Measurements from ENCODE around the gene ATG2A.

Gene ATG2A

DNA sequence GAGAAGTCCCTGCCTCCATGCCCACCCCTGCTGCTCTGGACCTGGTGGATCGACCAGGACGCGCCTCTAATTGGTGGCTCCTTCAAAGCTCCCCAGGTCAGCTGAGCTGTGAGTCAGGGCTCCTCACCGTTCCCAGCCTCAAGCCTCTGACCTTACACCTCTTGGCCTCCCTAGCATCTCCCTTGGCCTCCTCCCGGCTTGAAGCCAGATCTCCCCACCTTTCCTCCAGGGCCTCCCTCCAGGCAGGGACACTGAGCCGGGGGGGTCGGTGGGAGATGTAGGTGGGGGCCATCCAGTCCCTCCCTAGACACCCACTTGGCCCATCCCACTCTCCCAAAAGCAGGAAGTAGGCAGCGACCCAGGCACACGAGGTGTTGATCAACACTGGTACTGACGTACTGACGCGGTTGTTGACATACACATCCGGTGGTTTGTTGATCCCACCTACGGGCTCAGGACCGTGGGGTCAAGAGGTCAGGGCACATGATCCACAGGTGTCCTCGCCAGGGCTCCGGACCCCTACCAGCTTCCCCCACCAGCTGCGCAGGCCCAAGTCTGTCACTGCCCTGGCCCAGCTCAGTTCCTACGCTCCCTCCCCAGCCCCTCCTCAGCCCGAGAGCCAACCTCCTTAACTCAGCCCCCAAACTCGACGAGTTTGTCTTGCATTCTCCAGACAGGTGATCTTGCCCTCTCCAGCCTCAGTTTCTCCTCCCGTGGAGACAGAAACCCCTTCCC lies 802 bp downstream of the ATG2A start:
- no peak for TF ChIP-seq POLR2AphosphoS5 (IDR thresholded peaks at IDR 0.05; ENCODE audit: low read depth, low read length)
- TF ChIP-seq POLR2A (IDR thresholded peaks at IDR 0.05; ENCODE audit: low read depth, low read length), result no peak
- no peak; the same call in 1 of the 2 replicates for TF ChIP-seq POU2F2 (IDR thresholded peaks at IDR 0.05; ENCODE audit: low read depth, low read length)
- TF ChIP-seq PAX5 (IDR thresholded peaks at IDR 0.05; ENCODE audit: insufficient read depth, low read length, severe bottlenecking), result no peak
- TF ChIP-seq TAF1 (IDR thresholded peaks at IDR 0.05; ENCODE audit: low read depth, low read length), result no peak
- TF ChIP-seq SPI1 (IDR thresholded peaks at IDR 0.05; ENCODE audit: low read depth, low read length), result 0 out of 2 replicates have a peak, but pooled peaks have one; percentile 10
- FAIRE-seq (peak; percentile 87), DNase-seq (ENCODE audit: insufficient read length, low spot score) (peak; percentile 63)

DNA sequence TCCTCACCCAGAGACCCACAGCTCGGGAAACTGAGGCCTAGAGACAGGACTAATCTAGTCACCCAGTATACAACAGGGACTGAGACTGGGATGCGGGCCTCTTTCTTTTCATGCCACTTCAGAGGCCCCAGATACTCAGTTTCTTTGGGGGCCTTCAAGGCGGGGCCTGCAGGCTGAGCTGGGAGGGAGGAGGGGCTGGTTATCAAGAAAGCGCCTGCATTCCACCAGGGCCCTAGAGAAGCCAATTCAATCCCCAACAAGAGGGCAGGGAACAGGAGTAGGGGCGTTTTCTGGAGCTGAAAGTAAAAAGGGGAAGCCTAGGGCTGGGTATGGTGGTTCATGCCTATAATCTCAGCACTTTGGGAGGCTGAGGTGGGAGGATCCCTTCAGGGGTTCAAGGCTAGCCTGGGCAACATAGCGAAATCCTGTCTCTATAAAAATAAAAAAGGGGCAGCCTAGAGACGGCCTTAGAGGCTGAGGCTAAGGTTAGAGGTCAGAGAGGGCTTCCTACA lies 1.6 kb downstream of the ATG2A start:
- FAIRE-seq (no peak), DNase-seq (ENCODE audit: insufficient read length, low spot score) (no peak)
- TF ChIP-seq POLR2AphosphoS5 (IDR thresholded peaks at IDR 0.05; ENCODE audit: low read depth, low read length), result no peak
- TF ChIP-seq SPI1 (IDR thresholded peaks at IDR 0.05; ENCODE audit: low read depth, low read length), result peak; percentile 44

DNA sequence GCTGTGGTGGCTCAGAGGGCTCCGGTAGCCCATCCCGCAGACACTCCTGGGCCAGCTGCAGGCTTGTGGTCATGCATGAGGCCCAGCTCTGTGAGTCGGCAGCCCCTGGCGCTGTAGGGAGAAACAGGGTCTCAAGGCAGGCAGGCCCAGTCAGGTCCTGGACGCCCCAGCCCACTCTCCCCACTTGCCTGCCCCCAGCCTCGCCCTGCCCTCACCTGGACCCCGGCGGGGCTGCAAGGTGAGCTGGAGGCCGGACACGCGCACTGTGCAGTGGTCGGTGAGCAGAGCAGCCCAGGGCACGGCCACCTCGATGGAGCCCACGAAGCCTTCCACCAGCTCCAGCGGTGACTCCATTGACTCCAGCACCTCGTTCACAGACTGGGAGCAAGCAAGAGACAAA lies 2.9 kb downstream of the ATG2A start:
- TF ChIP-seq POU2F2 (IDR thresholded peaks at IDR 0.05; ENCODE audit: low read depth, low read length), result no peak
- no peak for TF ChIP-seq SPI1 (IDR thresholded peaks at IDR 0.05; ENCODE audit: low read depth, low read length)
- no peak for TF ChIP-seq TAF1 (IDR thresholded peaks at IDR 0.05; ENCODE audit: low read depth, low read length)
- no peak for TF ChIP-seq POLR2AphosphoS5 (IDR thresholded peaks at IDR 0.05; ENCODE audit: low read depth, low read length)
- no peak for TF ChIP-seq POLR2A (IDR thresholded peaks at IDR 0.05; ENCODE audit: low read depth, low read length)
- TF ChIP-seq PAX5 (IDR thresholded peaks at IDR 0.05; ENCODE audit: insufficient read depth, low read length, severe bottlenecking), result no peak
- no peak for FAIRE-seq

DNA sequence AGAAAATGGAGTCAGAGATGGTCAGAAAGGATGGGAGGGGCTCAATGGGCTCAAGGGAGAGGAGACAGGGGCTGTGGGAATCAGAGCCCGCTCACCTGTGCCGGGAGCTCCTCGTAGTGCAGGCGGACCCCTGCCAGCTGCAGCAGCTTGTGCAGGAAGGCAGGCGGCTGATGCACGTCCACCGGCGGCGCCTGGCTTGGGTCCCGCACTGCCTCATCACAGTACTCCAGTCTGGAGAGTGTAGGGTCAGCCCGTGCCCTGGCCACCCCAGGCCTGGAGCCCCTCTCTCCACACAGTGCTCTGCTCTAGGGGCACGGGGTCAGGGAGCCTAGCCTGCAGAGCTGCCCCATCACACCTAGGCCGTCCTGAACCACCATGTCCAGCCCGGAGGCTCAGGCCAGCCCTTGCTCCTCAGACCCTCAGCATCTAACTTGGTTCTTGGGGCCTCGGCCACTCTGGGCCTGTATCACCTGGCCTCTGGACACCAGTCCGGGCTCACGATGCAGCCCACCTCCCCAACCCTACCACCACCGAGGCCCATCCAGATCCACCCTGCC lies 3.8 kb downstream of the ATG2A start:
- DNase-seq (ENCODE audit: insufficient read length, low spot score) (no peak), FAIRE-seq (no peak)
- no peak for TF ChIP-seq PAX5 (IDR thresholded peaks at IDR 0.05; ENCODE audit: insufficient read depth, low read length, severe bottlenecking)

More for the DNA sequence above, 2.9 kb downstream of the ATG2A start:
- no peak for DNase-seq (ENCODE audit: insufficient read length, low spot score)

DNA sequence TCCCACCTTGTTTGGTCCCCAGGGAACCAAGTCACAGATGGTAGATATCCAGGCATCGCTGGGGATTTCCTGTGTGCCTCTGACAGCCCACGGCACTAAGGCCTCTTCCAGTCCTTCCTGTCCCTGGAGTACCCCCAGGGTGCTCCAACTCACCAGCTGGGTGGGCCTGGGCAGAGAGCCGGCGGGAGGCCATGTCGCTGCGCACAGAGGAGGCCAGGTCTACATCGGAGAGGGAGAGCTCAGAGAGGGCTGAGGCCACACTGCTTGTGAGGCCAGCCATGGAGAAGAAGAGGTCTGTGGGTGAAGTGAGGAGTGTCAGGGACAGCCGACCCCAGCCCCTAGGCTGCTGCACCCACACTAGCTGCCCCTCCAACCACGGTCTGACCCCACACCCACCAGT lies 5.3 kb downstream of the ATG2A start:
- no peak for TF ChIP-seq POU2F2 (IDR thresholded peaks at IDR 0.05; ENCODE audit: low read depth, low read length)
- TF ChIP-seq POLR2A (IDR thresholded peaks at IDR 0.05; ENCODE audit: low read depth, low read length), result no peak
- no peak for TF ChIP-seq TAF1 (IDR thresholded peaks at IDR 0.05; ENCODE audit: low read depth, low read length)
- TF ChIP-seq PAX5 (IDR thresholded peaks at IDR 0.05; ENCODE audit: insufficient read depth, low read length, severe bottlenecking), result no peak
- no peak for TF ChIP-seq POLR2AphosphoS5 (IDR thresholded peaks at IDR 0.05; ENCODE audit: low read depth, low read length)
- no peak for TF ChIP-seq SPI1 (IDR thresholded peaks at IDR 0.05; ENCODE audit: low read depth, low read length)

DNA sequence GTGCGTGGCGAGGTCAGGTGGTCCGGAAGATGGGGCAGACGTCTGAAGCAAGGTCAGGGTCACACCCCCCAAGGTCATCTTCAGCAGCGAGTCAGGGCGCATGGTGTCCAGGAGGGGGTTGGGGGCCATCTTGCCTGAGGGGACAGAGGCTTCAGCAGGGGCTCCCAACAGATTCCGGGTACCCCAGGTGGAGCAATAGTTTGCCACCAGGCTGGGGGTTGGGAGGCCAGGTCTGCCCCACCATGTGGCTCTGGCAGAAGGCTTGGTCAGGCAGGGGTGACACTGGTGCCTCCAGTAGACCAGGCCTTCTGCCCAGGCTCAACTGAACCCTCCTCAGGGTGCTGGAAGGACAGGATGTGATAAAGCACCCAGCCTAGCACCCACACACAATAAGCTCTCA lies 5.9 kb downstream of the ATG2A start:
- FAIRE-seq, result no peak
- TF ChIP-seq POU2F2 (IDR thresholded peaks at IDR 0.05; ENCODE audit: low read depth, low read length) (no peak), PAX5 (IDR thresholded peaks at IDR 0.05; ENCODE audit: insufficient read depth, low read length, severe bottlenecking) (no peak), SPI1 (IDR thresholded peaks at IDR 0.05; ENCODE audit: low read depth, low read length) (no peak), POLR2AphosphoS5 (IDR thresholded peaks at IDR 0.05; ENCODE audit: low read depth, low read length) (no peak), POLR2A (IDR thresholded peaks at IDR 0.05; ENCODE audit: low read depth, low read length) (no peak), TAF1 (IDR thresholded peaks at IDR 0.05; ENCODE audit: low read depth, low read length) (no peak)

More for the DNA sequence above, 5.3 kb downstream of the ATG2A start:
- no peak for DNase-seq (ENCODE audit: insufficient read length, low spot score)
- FAIRE-seq, result no peak

DNA sequence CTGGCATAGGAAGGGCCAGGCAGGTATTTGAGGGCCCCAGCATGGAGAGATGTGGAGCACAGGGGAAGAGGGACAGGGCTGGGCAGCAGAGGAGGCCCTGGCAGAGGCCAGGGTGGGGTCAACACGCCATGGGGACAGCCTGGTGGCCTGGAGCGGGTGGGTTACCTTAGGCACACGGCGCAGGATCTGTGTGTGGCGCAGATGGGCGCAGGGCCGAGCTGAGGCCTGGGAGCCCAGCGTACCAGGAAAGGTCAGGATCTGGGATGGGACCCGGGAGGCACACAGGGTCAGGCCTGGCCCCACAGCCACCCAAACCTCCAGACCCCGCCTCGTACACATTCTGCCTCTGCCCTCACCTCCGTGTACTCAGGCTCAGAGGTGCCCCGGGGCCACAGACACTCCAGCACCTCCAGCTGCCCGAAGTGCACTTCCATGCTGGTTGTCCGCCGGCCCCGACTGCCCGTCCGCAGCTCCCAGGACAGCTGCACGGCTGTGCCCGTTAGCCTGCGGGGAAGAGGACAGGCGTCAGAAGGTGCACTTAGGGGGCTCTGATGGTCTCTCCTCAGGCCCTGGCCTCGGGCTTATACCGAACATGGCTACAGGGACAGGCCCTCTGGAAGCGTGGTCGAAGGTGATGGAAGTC lies 6.4 kb downstream of the ATG2A start:
- no peak for FAIRE-seq
- no peak for DNase-seq (ENCODE audit: insufficient read length, low spot score)
- TF ChIP-seq POU2F2 (IDR thresholded peaks at IDR 0.05; ENCODE audit: low read depth, low read length) (no peak), POLR2AphosphoS5 (IDR thresholded peaks at IDR 0.05; ENCODE audit: low read depth, low read length) (no peak), PAX5 (IDR thresholded peaks at IDR 0.05; ENCODE audit: insufficient read depth, low read length, severe bottlenecking) (no peak), TAF1 (IDR thresholded peaks at IDR 0.05; ENCODE audit: low read depth, low read length) (no peak), SPI1 (IDR thresholded peaks at IDR 0.05; ENCODE audit: low read depth, low read length) (no peak), POLR2A (IDR thresholded peaks at IDR 0.05; ENCODE audit: low read depth, low read length) (no peak)

More for the DNA sequence above, 5.9 kb downstream of the ATG2A start:
- DNase-seq (ENCODE audit: insufficient read length, low spot score), result no peak

DNA sequence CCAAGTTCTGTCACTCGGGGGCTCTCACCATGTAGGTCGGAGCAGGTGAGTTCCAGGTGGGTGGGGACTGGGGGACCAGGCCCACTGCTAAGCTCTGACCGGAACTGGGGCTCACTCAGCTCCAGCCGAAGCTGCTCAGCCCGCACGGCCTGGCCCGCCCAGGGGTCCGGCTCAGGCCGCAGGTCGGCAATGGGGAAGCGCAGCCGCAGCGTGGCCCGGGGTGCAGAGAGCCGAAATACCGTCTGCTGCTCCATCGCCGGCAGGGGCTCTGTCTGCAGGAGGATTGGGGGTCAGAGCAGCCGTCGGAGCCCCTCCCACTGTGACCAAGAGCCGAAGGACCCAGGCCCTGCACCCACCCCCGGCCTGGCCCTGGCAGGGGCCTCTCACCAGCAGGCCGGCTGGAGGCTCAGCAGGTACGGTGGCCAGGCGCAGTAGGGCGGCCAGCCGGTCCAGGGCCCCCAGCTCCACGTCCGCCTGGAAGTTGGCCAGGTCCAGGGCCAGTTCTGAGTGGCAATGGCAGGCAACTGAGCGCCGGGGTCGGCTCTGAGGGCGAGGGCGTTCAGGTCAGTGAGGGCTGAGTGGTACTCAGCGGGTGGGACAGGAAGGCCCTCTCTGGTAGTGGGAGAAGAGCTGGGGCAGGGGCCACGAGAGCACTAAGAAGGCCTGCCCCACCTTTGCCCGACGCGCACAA lies 7.2 kb downstream of the ATG2A start:
- no peak for FAIRE-seq
- no peak for DNase-seq (ENCODE audit: insufficient read length, low spot score)
- no peak for TF ChIP-seq POU2F2 (IDR thresholded peaks at IDR 0.05; ENCODE audit: low read depth, low read length)
- TF ChIP-seq POLR2AphosphoS5 (IDR thresholded peaks at IDR 0.05; ENCODE audit: low read depth, low read length), result no peak
- no peak for TF ChIP-seq PAX5 (IDR thresholded peaks at IDR 0.05; ENCODE audit: insufficient read depth, low read length, severe bottlenecking)
- no peak for TF ChIP-seq SPI1 (IDR thresholded peaks at IDR 0.05; ENCODE audit: low read depth, low read length)

DNA sequence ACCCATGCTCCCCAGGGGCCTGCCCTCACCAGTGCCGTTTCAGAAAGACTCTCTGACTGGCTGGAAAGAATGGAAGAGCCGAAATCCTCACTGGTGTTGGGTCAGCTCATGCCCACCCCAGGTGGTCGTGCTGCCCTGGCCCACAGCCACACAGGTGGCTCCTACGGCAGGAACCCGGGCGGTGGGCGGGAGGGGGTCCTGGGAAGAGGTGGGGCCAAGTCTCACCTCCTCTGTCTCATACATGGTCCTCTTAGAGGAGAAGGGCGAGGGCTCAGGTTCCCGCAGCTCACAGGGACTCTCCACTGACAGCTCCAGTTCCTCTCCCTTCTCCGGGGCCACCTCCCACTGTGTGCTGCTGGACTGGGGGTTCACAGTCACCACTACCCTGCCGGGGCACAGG lies 8.2 kb downstream of the ATG2A start:
- TF ChIP-seq PAX5 (IDR thresholded peaks at IDR 0.05; ENCODE audit: insufficient read depth, low read length, severe bottlenecking) (no peak), SPI1 (IDR thresholded peaks at IDR 0.05; ENCODE audit: low read depth, low read length) (no peak), POLR2A (IDR thresholded peaks at IDR 0.05; ENCODE audit: low read depth, low read length) (no peak), TAF1 (IDR thresholded peaks at IDR 0.05; ENCODE audit: low read depth, low read length) (no peak), POU2F2 (IDR thresholded peaks at IDR 0.05; ENCODE audit: low read depth, low read length) (no peak), POLR2AphosphoS5 (IDR thresholded peaks at IDR 0.05; ENCODE audit: low read depth, low read length) (no peak)
- no peak for FAIRE-seq

More for the DNA sequence above, 8.2 kb downstream of the ATG2A start:
- no peak for DNase-seq (ENCODE audit: insufficient read length, low spot score)

Data from GM12891 (cell line).